Measurements from ENCODE around the gene RASL12.
A peak's percentile ranks its signal among the peaks of the same experiment; 100 is the strongest.
"Not testable (repeated sequence)": the region's sequence is repeated elsewhere in the genome, so short reads cannot be mapped to it uniquely, and the experiment has no call there.

The RASL12 gene

DNA sequence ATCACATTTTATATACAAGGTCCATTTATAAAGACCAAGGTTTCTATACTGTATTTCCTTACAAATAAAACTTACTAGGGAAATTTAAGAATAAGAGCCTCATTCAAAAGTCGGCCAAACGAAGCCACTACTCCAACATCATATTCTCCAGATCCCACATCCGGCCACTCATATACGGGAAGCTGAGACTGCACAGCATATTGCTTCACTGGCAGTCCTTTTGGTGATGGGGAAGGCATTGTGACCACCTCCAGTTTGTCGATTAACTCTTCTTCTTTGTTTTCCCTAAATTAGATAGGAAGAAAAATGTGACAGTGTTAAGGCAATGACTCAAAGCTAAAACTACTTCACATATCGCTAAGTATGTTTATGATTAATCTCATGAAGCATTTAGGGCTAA lies 41.0 kb downstream of the RASL12 start:
- no peak for DNase-seq

DNA sequence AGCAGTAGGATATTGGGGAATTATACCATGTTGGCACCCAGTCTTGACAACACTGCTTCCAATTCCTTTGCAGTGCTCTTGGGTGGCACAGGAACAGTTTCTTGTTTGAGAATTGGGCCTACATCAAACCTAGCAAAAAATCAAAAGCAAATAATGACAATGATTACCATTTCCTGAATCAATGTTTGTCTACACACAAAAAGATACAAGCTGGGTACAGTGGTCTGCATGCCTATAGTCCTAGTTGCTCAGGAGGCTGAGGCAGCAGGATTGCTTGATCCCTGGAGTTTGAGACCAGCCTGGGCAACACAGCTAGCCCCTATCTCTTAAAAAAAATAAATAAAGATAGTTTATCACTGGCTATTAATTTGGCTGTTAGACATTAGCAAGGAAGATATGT lies 46.3 kb downstream of the RASL12 start:
- no peak for DNase-seq

DNA sequence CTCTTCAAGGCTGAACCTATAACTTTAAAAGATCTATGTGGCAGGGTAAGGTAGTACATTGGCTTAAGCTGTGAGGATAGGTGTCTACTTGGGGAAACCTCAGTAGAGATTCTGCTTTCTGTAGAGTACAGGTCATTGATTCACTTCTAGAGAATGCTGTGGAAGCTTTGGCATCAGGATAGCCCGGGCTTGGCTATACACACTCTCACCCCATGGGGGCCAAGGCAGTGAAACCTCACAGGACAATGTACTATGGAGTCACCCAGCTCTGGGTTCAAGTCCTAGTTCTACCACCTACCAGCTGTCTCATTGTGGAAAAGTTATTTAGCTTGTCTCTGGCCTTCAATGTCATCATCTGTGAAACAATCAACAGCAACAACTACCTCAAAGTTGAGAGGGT lies 47.4 kb downstream of the RASL12 start:
- DNase-seq: no peak

DNA sequence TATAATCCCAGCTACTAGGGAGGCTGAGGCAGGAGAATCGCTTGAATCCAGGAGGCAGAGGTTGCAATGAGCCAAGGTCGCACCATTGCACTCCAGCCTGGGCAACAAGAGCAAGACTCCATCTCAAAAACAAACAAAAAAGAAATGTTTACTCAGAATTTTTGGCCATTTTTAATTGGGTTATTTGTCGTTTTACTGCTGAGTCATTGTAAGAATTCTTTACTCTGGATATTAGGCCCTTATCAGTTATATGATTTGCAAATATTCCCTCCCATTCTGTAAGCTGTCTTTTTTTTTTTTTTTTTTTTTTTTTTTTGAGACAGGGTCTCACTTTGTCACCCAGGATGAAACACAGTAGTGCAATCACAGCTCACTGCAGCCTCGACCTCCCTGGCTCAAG lies 56.6 kb downstream of the RASL12 start:
- DNase-seq: not testable (repeated sequence)

DNA sequence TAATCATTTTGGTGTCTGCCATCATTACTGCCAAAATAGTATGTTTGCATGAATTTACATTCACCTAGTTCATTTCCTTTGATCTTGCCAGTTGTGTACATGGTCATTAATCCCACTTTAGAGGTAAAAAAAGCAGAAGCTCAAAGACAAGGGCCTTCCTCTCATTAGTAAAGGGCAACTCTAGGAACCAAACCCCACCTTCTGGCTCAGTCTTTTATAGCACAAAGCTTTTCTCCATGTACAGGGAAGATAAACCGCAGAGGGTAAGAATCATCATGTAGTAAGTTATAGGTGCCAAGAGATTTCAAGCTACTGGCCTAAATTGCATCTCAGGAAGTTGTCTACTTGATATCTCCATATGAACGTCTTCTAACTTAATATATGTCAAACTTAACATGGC lies 58.8 kb downstream of the RASL12 start:
- DNase-seq: peak; percentile 30 to 47 (median 46)

DNA sequence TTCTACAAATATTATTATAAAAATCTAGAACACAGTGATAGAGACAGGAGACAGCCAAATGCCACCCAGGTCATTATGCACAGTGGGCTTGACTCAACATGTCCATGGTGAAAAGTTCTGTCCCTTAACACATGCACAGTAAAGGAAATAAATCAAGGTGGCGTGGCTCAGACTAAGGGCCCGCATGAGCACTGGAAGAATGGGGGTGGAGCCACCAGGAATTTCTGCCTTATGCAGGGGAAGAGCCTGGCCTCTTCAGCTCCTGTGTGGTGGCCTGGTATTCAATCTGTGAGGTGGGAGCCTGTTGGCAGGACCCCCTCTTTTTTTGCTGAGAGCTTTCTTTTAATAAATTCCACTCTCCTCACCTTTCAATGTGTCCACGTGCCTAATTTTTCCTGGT lies 60.9 kb downstream of the RASL12 start:
- no peak for DNase-seq

DNA sequence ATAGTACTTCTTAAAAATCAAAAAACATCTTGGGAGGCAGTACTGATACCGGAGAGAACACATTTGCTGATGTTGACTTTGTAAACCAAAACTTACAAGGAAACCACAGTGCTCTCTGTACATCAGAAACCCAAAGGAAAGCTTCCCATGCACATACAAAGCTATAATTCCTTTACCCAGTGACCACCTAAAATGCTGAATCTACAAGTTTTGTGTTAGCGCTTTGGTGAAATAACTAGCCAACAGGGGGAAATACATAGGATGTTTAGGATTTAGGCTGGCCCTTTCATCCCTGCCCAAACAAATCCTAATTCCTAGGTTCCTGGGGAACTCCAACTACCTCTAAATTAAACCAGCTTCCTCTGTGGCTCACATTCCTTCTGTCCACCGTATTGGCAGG lies 62.8 kb downstream of the RASL12 start:
- no peak for DNase-seq

Data from suppressor macrophage treated with lipopolysaccharide for 1 hour (primary cell).